HG02588 (cell line): ENCODE measurements around the gene NDC80.
"Not testable (repeated sequence)": the region's sequence is repeated elsewhere in the genome, so short reads cannot be mapped to it uniquely, and the experiment has no call there.

Source experiments
- ATAC-seq: cut with Tn5 transposase; IDR thresholded peaks from one replicate; pipeline ENCODE4 v1.9.1; 2021; ENCODE audit warnings: mild to moderate bottlenecking, moderate library complexity; ENCODE audit not compliant: unreplicated experiment

The NDC80 gene

GRCh38 chr18:2662288-2662687, 90.9 kb downstream of the NDC80 start:
- ATAC-seq = not testable (repeated sequence)

- no peak for ATAC-seq
Measured at GRCh38 chr18:2662990-2663389, 91.6 kb downstream of the NDC80 start.
